ENCODE results near the gene PPP3CA.
"Not testable (repeated sequence)": the region's sequence is repeated elsewhere in the genome, so short reads cannot be mapped to it uniquely, and the experiment has no call there.

Gene PPP3CA

GRCh38 chr4:101254776-101255175 lies 92.5 kb downstream of the PPP3CA start:
- no peak for DNase-seq (ENCODE audit: low read depth in 2 of 2)

- DNase-seq (ENCODE audit: low read depth in 2 of 2) = no peak
Observed at GRCh38 chr4:101253121-101253520, 94.2 kb downstream of the PPP3CA start.

GRCh38 chr4:101252721-101253120 lies 94.6 kb downstream of the PPP3CA start:
- DNase-seq (ENCODE audit: low read depth in 2 of 2) = no peak

- no peak for DNase-seq (ENCODE audit: low read depth in 2 of 2)
Observed at GRCh38 chr4:101251261-101251660, 96.1 kb downstream of the PPP3CA start.

GRCh38 chr4:101244349-101244748 lies 103.0 kb downstream of the PPP3CA start:
- DNase-seq (ENCODE audit: low read depth in 2 of 2) = no peak

- no peak for DNase-seq (ENCODE audit: low read depth in 2 of 2)
Observed at GRCh38 chr4:101242441-101242840, 104.9 kb downstream of the PPP3CA start.

- DNase-seq (ENCODE audit: low read depth in 2 of 2) = no peak
Observed at GRCh38 chr4:101240099-101240498, 107.2 kb downstream of the PPP3CA start.

- DNase-seq (ENCODE audit: low read depth in 2 of 2) = no peak
Observed at GRCh38 chr4:101239665-101240064, 107.7 kb downstream of the PPP3CA start.

- DNase-seq (ENCODE audit: low read depth in 2 of 2) = no peak
Observed at GRCh38 chr4:101238706-101239105, 108.6 kb downstream of the PPP3CA start.

- DNase-seq (ENCODE audit: low read depth in 2 of 2) = no peak
Observed at GRCh38 chr4:101237773-101238172, 109.6 kb downstream of the PPP3CA start.

- no peak for DNase-seq (ENCODE audit: low read depth in 2 of 2)
Observed at GRCh38 chr4:101236097-101236496, 111.2 kb downstream of the PPP3CA start.

GRCh38 chr4:101234141-101234540 lies 113.2 kb downstream of the PPP3CA start:
- DNase-seq (ENCODE audit: low read depth in 2 of 2) = not testable (repeated sequence)

- peak in 1 of 2 experiments; percentile 3 for DNase-seq (ENCODE audit: low read depth in 2 of 2)
Observed at GRCh38 chr4:101232074-101232776, 115.1 kb downstream of the PPP3CA start.

GRCh38 chr4:101230801-101231426 lies 116.4 kb downstream of the PPP3CA start:
- DNase-seq (ENCODE audit: low read depth in 2 of 2) = no peak

GRCh38 chr4:101229116-101229515 lies 118.2 kb downstream of the PPP3CA start:
- no peak for DNase-seq (ENCODE audit: low read depth in 2 of 2)

GRCh38 chr4:101227715-101228114 lies 119.6 kb downstream of the PPP3CA start:
- DNase-seq (ENCODE audit: low read depth in 2 of 2) = no peak

GRCh38 chr4:101224358-101225218 lies 122.7 kb downstream of the PPP3CA start:
- no peak for DNase-seq (ENCODE audit: low read depth in 2 of 2)

- DNase-seq (ENCODE audit: low read depth in 2 of 2) = no peak
Observed at GRCh38 chr4:101222156-101222845, 125.0 kb downstream of the PPP3CA start.

- no peak for DNase-seq (ENCODE audit: low read depth in 2 of 2)
Observed at GRCh38 chr4:101221294-101221693, 126.0 kb downstream of the PPP3CA start.

GRCh38 chr4:101218894-101219293 lies 128.4 kb downstream of the PPP3CA start:
- DNase-seq (ENCODE audit: low read depth in 2 of 2) = no peak

GRCh38 chr4:101218346-101218745 lies 129.0 kb downstream of the PPP3CA start:
- DNase-seq (ENCODE audit: low read depth in 2 of 2) = no peak

All from stimulated activated CD4-positive, alpha-beta T cell treated with anti-CD3 and anti-CD28 coated beads, Interleukin-12 subunit alpha, Interleukin-12 subunit beta, amount 100 ng/mL, for 24 hours (primary cell).